ENCODE measurements around the gene INTS3. TPM values are rescaled to one million over a fixed set of nuclear protein-coding genes. Genes with fewer than 3 reads are reported as not detected.

INTS3 gene
- total and polyA plus RNA-seq, 9 of the 15 experiments (the other 6 are each of a cell fraction or from before 2014, with no cell fraction given) = 6.3 to 24.1 (median 14.3) TPM

DNA sequence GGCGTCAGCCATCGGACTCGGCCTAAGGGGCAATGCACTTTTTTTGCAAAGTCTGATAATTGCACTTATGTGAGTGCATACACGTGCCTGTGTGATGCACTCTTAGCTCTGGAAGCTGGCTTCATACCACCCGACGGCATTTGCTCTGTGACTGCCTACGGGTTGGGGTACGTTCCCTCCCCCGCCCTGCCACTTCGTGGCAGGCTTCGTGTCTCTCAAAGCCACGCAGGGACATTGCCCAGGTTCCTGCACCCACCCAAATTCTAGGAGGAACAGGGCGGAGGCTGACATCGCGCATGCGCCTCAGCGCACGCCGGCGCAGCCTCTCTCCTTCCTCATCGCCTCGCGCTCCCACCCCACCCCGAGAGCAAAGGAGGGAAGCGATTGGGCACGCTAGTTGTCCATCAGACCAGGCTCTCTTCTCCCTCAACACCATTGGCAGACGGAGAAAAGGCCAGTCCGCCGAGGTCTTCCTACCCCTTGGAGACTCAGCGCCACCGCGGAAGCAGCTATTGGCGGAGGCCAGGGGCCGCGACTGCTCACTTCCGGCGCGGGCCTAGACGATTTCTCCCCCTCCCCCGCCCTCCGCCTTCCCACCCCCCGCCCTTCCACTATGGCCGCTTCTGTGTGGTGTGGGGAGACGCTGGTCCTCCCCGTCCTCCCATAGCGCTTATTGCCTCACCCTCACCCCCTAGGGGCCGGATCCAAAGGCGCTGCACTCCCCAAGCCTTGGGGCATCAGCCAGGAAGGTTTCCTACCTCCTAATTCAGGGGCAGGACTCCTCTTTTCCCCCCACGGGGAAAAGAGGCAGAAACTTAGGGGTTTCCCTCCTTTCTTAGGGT, at the start of gene INTS3 (continued):
- TF ChIP-seq ZNF76 (CRISPR knock-in tag; IDR thresholded peaks at IDR 0.05; ENCODE audit: borderline replicate concordance) = no peak
- TF ChIP-seq SMARCB1 (IDR thresholded peaks at IDR 0.05; ENCODE audit: insufficient read length, low read depth) = no peak
- no peak for TF ChIP-seq ZNF785 (CRISPR knock-in tag; IDR thresholded peaks at IDR 0.05)
- TF ChIP-seq PML (IDR thresholded peaks at IDR 0.05; ENCODE audit: low read length) = peak; percentile 27; the same call in 1 of the 2 replicates
- no peak for TF ChIP-seq STAG1 (CRISPR knock-in tag; IDR thresholded peaks at IDR 0.05; ENCODE audit: borderline replicate concordance)
- TF ChIP-seq, protein P1, sequence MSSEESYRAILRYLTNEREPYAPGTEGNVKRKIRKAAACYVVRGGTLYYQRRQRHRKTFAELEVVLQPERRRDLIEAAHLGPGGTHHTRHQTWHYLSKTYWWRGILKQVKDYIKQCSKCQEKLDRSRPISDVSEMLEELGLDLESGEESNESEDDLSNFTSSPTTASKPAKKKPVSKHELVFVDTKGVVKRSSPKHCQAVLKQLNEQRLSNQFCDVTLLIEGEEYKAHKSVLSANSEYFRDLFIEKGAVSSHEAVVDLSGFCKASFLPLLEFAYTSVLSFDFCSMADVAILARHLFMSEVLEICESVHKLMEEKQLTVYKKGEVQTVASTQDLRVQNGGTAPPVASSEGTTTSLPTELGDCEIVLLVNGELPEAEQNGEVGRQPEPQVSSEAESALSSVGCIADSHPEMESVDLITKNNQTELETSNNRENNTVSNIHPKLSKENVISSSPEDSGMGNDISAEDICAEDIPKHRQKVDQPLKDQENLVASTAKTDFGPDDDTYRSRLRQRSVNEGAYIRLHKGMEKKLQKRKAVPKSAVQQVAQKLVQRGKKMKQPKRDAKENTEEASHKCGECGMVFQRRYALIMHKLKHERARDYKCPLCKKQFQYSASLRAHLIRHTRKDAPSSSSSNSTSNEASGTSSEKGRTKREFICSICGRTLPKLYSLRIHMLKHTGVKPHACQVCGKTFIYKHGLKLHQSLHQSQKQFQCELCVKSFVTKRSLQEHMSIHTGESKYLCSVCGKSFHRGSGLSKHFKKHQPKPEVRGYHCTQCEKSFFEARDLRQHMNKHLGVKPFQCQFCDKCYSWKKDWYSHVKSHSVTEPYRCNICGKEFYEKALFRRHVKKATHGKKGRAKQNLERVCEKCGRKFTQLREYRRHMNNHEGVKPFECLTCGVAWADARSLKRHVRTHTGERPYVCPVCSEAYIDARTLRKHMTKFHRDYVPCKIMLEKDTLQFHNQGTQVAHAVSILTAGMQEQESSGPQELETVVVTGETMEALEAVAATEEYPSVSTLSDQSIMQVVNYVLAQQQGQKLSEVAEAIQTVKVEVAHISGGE (CRISPR knock-in tag; IDR thresholded peaks at IDR 0.05) = peak in 1 of 3 experiments; percentile 87; a peak in 2 of 6 replicates
- TF ChIP-seq, protein P2, sequence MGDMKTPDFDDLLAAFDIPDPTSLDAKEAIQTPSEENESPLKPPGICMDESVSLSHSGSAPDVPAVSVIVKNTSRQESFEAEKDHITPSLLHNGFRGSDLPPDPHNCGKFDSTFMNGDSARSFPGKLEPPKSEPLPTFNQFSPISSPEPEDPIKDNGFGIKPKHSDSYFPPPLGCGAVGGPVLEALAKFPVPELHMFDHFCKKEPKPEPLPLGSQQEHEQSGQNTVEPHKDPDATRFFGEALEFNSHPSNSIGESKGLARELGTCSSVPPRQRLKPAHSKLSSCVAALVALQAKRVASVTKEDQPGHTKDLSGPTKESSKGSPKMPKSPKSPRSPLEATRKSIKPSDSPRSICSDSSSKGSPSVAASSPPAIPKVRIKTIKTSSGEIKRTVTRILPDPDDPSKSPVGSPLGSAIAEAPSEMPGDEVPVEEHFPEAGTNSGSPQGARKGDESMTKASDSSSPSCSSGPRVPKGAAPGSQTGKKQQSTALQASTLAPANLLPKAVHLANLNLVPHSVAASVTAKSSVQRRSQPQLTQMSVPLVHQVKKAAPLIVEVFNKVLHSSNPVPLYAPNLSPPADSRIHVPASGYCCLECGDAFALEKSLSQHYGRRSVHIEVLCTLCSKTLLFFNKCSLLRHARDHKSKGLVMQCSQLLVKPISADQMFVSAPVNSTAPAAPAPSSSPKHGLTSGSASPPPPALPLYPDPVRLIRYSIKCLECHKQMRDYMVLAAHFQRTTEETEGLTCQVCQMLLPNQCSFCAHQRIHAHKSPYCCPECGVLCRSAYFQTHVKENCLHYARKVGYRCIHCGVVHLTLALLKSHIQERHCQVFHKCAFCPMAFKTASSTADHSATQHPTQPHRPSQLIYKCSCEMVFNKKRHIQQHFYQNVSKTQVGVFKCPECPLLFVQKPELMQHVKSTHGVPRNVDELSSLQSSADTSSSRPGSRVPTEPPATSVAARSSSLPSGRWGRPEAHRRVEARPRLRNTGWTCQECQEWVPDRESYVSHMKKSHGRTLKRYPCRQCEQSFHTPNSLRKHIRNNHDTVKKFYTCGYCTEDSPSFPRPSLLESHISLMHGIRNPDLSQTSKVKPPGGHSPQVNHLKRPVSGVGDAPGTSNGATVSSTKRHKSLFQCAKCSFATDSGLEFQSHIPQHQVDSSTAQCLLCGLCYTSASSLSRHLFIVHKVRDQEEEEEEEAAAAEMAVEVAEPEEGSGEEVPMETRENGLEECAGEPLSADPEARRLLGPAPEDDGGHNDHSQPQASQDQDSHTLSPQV (IDR thresholded peaks at IDR 0.05) = peak; percentile 81
- no peak for TF ChIP-seq ZNF224 (CRISPR knock-in tag; IDR thresholded peaks at IDR 0.05)
- TF ChIP-seq, protein P3, sequence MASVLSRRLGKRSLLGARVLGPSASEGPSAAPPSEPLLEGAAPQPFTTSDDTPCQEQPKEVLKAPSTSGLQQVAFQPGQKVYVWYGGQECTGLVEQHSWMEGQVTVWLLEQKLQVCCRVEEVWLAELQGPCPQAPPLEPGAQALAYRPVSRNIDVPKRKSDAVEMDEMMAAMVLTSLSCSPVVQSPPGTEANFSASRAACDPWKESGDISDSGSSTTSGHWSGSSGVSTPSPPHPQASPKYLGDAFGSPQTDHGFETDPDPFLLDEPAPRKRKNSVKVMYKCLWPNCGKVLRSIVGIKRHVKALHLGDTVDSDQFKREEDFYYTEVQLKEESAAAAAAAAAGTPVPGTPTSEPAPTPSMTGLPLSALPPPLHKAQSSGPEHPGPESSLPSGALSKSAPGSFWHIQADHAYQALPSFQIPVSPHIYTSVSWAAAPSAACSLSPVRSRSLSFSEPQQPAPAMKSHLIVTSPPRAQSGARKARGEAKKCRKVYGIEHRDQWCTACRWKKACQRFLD (CRISPR knock-in tag; IDR thresholded peaks at IDR 0.05) = peak; percentile 55; the same call in 1 of the 2 replicates
- no peak for TF ChIP-seq ZZZ3 (IDR thresholded peaks at IDR 0.05)
- TF ChIP-seq MEIS2 (IDR thresholded peaks at IDR 0.05; ENCODE audit: partially characterized antibody) = peak; percentile 87
- TF ChIP-seq, protein P4, sequence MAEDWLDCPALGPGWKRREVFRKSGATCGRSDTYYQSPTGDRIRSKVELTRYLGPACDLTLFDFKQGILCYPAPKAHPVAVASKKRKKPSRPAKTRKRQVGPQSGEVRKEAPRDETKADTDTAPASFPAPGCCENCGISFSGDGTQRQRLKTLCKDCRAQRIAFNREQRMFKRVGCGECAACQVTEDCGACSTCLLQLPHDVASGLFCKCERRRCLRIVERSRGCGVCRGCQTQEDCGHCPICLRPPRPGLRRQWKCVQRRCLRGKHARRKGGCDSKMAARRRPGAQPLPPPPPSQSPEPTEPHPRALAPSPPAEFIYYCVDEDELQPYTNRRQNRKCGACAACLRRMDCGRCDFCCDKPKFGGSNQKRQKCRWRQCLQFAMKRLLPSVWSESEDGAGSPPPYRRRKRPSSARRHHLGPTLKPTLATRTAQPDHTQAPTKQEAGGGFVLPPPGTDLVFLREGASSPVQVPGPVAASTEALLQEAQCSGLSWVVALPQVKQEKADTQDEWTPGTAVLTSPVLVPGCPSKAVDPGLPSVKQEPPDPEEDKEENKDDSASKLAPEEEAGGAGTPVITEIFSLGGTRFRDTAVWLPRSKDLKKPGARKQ (CRISPR knock-in tag; IDR thresholded peaks at IDR 0.05) = no peak
- no peak for TF ChIP-seq HSF4 (CRISPR knock-in tag; IDR thresholded peaks at IDR 0.05; ENCODE audit: borderline replicate concordance)
- no peak for TF ChIP-seq XRCC3 (IDR thresholded peaks at IDR 0.05)
- no peak; the same call in 1 of the 2 replicates for TF ChIP-seq ZNF766 (CRISPR knock-in tag; conservative IDR thresholded peaks at IDR 0.05)
- TF ChIP-seq CBFB (CRISPR knock-in tag; IDR thresholded peaks at IDR 0.05) = no peak

Measured in K562 (cell line).